GM18870 (cell line): Measurements from ENCODE around the gene ME2.
"Not testable (repeated sequence)": the region's sequence is repeated elsewhere in the genome, so short reads cannot be mapped to it uniquely, and the experiment has no call there.

Experiments
- ATAC-seq: cut with Tn5 transposase; IDR thresholded peaks from one replicate; pipeline ENCODE4 v1.9.1; 2021; ENCODE audit warnings: moderate library complexity; ENCODE audit not compliant: unreplicated experiment

The ME2 gene

DNA sequence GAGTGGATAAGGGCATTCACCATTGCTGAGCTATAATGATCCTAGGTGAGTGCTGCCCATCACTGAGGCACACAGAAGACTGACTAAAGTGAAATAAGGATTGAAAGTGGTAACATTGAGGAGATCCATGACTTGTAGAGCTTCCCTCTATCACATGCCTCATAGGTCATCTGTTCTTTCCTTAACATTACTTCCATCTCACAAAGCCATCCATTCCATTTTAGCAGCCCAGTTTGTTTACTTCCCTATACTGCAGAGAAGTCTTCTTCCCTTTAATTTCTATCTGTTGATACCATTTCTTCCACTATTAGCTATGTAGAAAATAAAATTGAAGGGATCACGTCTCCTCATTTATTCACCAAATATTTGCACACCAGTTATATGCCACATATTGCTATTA is 32.1 kb downstream of the ME2 start:
- no peak for ATAC-seq

DNA sequence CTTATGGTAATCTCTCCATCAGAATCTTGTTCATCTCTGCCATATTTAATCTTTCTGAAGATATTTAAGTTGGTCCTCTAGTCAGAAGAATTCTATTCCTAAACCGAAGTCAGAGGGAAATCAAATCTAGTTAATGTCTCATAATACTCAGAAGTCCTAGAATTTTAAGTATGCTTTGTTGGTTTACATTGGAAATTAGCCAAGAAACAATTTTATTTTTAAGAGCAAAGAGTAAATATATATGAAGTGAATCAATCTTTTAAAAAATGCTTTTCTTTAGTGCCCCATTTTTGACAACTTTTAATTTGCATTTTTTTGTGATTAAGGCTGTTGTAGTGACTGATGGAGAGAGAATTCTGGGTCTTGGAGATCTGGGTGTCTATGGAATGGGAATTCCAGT is 38.1 kb downstream of the ME2 start:
- no peak for ATAC-seq

DNA sequence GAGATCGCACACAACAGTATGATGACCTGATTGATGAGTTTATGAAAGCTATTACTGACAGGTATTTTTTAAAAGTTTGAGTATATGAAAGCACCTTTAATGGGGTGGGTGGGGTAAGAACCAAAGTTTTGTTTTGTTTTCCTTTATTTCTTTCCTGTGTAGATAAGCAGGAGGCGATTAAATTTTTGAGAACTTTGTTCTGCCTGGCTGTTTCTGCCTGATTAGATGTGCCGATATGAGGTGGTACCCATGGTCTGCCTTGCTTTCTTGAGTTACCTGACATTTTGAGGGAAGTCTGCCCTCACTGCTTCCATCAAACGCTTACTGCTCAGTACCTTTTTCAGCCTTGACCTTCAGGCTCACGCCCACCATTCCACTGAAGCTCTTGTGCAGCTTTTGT is 39.2 kb downstream of the ME2 start:
- no peak for ATAC-seq

DNA sequence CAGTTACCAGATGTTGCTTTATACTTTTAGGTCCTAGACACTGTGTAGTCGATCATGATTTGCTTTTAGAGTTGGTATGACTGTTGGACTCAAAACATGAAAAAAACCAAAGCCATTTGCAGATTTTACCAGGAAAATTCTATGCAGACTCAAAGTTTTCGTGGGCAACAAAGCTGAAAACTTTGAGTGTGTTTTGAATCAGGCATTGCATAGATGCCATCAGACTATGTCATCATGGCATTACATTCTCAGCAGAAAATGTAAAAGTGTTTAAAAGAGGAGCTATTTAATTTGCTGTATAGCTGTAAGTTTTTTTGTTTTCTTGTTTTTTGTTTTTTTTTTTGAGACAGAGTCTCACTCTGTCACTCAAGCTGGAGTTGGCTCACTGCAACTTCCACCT is 45.5 kb downstream of the ME2 start:
- ATAC-seq, result no peak

DNA sequence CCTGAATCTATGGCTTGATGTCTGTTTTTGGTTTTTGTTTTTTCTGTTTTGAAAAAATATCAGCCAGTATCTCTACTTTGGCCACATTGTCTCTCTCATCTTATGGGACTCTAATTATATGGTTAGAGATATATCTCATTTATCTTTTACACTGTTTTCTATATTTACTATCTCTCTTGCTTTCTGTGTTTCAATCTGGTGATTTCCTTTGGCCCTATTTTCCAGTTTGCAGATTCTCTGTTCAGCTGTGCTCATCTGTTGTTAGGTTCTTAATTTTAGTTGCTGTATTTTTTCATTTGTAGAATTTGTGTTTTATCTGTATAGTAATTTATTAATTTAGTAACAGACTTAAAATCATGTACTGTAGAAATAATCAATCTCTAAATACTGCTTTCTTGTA is 47.6 kb downstream of the ME2 start:
- ATAC-seq, result no peak

DNA sequence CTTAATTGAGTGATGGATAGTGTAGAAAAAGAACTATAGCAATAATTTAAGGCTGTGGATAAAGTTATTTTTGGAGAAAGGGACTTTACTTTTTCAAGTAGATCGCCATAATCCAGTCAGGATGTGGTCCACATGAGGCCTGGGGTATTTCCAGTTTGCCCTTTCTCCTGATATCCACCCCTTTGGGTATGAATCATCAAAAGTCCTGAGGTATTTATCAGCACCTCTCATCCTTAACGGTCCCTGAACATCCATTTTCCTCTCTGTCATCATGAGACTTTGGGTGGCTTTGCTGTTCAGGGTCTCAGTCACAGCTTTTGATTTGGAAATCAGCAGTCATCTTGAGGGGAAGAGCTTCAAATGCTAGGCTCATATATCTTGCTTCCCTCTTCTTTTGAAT is 49.6 kb downstream of the ME2 start:
- ATAC-seq, result no peak

DNA sequence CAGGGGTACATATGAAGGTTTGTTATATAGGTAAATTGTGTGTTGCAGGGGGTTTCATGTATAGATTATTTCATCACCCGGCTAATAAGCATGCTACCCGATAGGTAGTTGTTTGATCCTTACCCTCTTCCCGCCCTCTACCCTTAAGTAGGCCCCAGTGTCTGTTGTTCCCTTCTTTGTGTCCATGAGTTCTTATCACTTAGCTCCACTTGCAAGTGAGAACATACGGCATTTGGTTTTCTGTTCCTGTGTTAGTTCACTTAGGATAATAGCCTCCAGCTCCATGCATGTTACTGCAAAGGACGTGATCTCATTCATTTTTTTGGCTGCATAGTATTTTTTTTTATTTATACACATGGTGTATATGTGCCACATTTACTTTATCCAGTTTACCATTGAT is 54.8 kb downstream of the ME2 start:
- no peak for ATAC-seq

DNA sequence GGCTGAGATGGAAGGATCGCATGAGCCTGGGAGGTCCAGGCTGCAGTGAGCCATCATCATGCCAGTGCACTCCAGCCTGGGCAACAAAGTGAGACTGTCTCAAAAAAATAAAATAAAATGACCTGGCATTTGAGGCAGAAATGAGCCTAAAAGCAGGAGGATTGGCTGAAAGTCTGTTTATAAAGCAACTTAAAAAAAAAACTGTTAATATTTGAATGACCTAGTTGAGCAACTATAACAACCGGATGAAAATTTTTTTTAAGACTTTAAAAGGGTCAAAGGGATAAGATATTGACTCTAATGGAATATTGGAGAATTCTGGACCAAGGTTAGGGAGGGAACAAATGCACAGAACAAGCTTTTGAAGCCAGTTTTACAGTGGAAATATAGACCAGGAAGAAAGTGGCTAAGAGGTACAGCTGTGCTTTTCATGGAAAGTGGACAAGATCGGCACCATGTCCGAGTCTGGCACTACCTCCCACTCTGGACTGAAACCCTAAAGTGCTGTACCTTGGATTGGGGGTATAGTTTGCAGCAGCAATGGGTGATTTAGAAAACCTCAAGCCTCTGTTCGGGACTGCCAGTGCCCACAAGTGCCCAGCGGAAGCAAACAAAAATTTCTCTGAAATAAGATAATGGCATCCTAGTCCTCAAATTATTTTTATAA is 55.8 kb downstream of the ME2 start:
- ATAC-seq, result no peak

DNA sequence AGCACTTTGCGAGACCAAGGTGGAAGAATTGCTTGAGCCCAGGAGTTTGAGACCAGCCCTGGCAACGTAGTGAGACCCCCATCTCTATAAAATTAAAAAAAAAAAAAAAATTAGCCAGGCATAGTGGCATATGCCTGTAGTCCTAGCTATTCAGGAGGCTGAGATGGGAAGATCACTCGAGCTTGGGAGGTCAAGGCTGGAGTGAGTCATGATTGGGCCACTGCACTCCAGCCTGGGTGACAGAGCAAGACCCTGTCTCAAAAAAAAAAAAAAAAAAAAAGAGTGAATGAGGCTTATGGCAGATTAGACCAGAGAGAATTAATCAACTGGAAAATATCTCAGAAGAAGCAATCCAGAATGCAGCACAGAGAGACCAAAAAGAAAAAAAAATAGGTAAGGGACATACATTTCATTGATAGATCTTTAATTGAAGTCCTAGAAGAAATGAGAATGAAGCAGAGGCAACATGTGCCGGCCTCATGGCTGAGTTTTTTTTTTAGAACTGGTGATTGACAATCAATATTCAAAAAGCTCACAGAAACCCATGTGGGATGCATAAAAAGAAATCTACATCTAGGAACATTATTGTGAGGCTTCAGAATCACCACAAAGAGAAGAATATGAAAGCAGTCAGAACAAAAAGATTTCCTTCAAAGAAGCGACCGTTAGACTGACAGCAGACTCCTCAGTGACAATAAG is 56.7 kb downstream of the ME2 start:
- ATAC-seq, result no peak

DNA sequence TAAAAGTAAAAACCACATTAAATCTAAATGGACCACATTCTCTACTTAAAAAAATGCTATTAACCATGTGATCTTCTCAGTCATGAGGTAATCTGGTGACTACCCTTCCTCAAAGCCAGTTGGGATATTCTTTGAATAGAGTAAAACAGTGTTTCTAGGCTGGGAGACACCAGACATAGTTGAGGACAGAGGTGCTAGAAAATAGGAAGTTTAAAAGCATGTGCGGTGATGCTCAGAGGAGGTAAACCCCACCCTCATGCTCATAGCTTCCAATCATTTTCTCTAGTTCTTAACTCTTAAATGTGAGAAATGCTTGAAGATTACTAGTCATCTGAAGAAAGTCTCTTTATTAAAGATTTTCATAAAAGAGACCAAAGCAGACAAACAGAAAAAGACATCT is 58.3 kb downstream of the ME2 start:
- no peak for ATAC-seq

DNA sequence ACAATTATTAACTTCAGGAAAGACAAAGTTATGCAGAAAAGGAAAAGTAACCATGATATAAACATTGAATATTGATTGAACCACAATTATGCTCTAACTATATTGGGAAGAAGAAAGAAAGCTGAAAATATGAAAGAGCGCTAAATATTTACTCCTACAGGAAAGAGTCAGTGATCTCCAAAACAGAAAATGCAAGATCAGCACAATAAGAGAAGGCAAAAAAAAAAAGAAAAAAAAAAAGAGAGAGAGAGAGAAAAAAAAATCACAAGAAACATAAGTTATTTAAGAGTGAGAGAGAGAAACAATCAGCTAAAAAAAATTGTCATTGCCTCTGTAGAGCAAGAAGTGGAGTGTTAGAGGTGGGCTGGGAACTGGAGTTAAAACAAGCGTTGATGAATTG is 60.0 kb downstream of the ME2 start:
- ATAC-seq, result no peak

DNA sequence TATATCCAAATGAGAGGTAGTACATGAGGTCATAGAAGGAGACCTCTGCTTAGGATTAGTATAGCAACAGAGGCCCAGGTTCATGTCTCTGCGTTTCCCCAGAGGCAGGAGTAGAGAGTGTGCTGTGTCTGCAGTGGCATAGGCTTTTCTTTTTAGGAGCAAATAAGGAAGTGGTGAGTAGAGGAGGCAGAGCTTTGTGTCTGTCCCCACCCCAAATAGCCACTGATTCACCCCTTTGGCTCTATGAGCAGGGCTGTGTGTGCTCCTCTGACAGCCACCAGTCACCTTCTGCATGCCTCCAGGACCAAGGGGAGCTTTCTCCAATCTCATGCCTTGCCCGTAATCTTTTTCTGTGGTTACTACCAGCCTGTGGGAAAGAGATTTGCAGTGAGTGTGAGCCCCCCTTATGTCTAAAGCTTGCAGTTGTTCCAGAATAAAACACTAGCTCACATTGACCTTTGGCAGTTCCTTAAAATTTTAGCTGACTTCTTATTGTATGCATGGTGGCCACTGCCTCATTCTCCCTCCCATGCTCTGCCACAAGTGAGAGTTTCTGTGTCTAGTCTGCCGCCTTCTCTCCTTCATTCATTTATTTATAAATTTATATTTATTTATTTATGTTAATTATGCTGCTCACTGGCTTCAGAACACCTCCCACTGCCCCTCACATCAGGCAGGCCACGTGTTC is 65.5 kb downstream of the ME2 start:
- no peak for ATAC-seq

DNA sequence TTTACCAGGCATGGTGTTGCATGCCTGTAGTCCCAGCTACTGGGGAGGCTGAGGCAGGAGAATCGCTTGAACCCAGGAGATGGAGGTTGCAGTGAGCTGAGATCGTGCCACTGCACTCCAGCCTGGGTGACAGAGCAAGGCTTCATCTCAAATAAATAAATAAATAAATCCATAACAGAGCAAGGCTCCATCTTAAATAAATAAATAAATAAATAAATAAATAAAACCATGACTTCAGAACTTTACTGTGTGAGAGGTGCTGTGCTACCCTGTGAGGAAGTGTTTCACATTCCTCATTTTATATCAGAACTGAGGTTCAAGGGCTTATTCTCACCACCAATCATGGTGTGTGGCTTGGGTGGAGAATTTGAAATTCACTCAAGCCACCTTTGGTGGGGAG is 67.0 kb downstream of the ME2 start:
- not testable (repeated sequence) for ATAC-seq

DNA sequence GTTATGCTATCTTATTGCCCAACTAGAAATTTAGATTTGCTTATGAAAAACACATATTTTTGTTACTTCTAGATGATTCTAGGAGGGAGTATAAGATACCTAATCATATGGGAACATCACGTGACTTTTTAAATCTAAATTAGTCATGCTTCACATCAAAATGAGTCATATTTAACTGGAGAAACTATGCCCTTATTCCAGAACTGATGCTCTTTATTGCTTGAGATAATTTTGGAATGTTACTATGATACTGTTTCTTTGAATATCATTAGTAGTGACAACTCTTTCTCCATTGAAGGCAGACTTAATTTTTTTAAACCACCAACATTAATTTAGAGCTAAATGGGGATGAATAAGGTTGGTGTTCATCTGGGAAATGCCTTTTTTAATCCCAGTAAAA is 69.0 kb downstream of the ME2 start:
- ATAC-seq, result no peak

DNA sequence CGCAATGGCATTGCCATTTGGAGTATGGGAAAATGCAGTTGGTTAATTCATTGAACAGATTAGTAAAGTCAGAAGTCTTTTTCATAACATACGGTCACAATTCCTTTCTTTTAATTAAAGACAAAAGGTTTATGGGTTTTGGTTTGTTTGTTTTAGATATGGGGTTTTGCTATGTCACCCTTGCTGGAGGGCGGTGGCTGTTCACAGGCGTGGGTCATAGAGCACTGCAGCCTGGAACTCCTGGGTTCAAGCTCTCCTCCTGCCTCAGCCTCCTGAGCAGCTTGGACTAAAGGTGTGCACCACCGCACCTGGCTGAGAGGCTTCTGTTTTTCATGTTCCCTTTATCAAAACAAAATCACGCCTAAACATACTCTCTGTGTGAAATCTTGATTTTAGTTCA is 70.3 kb downstream of the ME2 start:
- ATAC-seq, result no peak

DNA sequence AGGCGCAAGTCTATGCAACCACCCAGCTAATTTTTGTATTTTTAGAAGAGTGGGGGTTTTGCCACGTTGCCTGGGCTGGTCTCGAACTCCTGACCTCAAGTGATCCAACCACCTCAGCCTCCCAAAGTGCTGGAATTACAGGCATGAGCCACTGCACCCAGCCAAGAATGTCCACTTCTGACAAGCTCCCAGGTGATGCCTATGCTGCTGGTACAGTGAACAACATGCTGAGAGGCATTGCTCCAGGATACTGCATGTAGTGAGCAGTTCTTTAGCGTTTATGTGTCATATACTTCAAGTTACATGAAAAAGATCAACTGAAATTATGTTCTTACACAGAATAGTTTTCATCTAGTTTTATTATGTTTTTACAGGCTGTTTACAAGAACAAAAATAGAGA is 71.7 kb downstream of the ME2 start:
- ATAC-seq, result no peak

DNA sequence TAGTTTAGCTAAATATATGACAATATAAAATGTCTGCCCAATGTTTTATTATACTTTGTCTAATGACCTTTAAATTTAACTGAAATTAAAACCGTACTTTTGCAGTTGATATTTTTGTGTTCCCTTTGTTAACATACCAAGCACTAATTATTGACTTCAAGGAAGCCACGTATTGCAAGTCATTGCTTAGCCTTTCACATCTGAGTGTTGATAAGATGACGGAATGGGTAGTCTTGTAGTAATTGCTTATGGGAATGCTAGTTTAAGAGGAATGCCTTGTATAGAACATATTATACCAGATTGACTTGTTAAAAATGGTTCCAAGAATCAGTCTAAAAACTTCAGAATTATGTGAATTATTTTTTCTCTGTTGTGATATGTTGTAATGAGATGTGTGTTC is 74.9 kb downstream of the ME2 start:
- no peak for ATAC-seq

DNA sequence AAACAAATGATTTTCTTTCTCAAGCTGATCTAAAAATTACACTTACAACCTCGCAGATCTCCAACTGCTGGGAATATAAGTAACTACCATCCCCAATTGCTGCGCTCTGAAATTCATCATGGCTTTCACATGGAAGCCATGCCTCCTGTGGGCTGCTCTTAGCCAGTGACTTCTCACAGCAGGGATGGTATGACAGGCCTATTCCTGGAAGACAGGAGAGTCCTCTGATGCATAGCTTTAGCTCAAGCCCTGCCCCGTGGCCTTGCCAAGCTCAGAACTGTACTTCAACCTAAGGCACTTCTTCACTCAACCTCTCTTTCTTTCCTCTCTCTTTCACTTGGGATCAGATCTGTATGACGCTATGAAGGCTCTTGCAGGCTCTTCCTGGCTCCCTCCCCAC is 76.3 kb downstream of the ME2 start:
- ATAC-seq, result no peak

DNA sequence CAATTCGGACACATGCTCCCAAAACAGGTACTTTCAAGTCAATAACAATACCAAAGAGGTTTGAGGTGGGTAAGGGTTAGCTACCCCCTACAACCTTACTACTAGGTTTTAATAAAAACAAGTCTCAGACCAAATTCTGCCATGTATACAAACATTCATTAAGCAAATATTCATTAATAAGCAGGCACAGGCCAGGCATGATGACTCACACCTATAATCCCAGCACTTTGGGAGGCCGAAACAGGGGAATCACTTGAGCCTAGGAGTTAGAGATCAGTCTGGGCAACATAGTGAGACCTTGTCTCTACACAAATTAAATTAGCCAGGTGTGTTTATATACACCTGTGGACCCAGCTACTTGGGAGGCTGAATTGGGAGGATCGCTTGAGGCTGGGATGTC is 77.2 kb downstream of the ME2 start:
- no peak for ATAC-seq

DNA sequence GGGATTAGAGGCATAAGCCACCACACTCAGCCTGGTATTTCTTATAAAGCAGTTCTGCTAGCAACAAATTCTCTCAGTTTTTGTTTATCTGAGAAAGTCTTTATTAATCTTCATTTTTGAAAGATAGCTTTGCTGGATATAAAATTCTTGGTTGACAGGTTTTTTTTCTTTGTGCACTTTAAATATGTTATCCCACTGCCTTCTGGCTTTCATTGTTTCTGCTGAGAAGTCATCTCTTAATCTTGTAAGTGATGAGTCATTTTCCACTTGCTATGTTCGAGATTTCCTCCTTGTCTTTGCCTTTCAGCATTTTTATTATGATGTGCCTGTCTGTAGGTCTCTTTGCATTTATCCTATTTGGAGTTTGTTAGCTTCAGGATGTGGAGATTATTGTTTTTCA is 83.1 kb downstream of the ME2 start:
- no peak for ATAC-seq

DNA sequence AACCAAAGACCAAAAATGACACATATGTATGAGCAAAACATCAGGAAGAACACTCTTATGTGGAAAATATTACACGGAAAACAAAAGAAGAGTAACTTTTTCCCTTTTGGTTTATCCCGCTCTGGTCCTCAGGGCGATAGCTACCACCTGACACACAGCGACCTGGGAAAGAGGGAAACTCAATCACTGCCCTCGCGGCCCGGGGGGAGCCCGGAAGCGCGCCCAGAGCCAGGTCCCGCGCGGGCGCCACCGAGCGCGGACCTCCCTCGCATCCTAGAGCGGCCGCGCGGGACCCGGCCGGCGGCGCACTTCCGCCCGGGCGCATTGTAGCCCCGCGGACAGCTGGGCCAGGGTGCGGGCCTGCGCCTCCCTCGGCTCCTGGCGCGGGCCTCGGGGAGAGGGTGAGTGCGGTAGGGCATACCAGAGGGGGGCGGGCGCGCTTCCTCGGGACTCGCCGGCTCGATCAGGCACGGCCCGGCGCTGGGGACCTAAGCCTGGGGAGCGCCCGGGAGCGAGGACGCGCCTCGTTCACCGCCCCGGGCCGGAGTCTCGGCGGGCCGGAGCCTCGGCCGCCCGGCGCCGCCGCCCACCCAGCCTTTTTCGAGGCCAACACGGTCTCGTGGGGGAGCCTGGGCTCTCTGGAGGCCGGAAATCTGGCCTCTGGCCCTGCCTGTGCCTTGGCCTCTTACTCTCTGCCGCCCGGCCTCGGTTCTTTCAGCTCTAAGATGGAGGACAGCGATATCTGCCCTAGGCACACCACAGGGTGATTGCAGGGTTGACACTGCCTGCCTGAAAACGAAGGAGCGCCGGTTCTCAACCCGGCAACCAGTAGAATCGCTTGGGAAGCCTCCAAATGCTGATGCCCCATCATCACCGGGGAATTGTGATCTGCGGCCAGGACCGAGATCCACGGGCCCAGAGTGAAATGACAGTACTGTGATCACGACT is 89.1 kb downstream of the ME2 start, which contains the start of gene ELAC1:
TSS of gene ELAC1 (plus strand) at position 327 of the 948 bp plus-strand sequence. CDS start 6,365 bp downstream, outside the sequence.
- peak; percentile 57 for ATAC-seq
